Measurements from ENCODE around the gene AHCY.
"Not testable (repeated sequence)": the region's sequence is repeated elsewhere in the genome, so short reads cannot be mapped to it uniquely, and the experiment has no call there.

AHCY gene

DNA sequence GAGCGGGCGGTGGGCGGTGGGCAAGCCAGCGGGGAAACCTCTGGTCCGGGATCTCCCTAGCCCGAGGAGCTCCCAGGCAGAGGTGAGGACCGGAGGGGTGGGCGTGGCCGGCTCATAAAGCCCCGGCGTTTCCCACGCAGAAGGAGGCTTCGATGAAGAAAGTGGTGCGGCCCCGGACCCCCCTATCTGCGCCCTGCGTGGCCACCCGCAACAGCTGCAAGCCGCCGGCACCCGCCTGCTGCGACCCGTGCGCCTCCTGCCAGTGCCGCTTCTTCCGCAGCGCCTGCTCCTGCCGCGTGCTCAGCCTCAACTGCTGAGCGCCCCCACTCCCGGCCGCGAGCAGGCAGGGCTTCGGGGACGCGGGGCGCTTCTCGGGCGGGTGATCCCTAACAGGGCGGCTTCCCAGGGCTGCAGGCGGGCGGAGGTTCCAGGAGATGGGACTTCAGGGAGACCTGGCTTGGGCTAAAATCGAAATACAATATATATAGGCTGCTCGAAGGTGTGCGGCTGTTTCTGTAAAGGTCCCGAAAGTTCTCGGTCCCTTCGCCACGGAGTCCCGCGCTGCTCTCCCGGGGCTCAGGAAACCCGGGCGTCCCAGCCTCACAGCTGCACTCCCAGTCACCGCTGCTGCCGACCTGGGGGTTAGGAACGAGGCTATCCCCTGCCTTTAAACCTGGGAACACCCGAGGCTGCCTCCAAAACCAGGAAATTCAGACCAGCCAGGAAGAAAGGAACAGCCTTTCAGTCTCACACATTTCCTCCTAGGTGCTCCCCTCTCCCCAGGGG lies 34.1 kb downstream of the AHCY start:
- H3K4me3 ChIP-seq (ENCODE audit: low read depth, low read length), result no peak overlapping the region
- no peak for TF ChIP-seq CTCF (IDR thresholded peaks at IDR 0.05; ENCODE audit: borderline replicate concordance, insufficient read depth, low read depth, low read length)

DNA sequence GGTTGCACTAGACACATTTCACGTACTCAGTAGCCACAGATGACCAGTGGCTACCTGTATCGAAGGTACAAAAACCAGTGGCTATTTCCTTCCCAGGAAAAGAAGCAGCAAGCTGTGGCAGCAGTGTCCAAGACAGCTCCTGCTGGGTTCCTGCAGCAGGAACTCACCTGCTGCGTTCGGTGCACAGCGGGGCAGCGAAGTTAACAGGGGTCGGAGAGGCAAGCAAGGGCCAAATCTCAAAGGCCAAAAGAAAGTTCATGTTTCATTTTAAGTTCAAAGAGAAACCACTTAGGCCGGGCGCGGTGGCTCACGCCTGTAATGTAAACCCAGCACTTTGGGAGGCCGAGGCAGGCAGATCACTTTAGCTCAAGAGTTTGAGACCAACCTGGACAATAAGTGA lies 35.0 kb downstream of the AHCY start:
- TF ChIP-seq CTCF (IDR thresholded peaks at IDR 0.05; ENCODE audit: borderline replicate concordance, insufficient read depth, low read depth, low read length), result no peak
- H3K4me3 ChIP-seq (ENCODE audit: low read depth, low read length), result no peak overlapping the region

DNA sequence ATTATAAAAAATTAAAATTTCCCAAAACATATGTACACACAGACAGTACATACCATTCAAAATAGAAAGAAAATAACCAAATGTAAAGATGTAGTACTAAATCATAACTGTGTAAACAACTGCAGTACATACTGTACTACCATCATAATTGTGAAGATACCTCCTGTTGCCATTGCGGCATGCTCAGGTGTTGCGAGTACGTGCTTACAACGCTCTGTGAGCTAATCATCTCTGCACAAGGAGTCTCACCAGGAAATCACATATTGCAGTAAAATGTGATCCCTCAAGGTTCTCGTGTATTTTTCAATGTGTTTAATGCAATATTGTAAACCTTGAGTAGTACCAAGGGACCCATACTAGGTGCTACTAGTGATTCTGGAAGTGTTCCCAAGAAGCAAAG lies 39.0 kb downstream of the AHCY start:
- no peak for TF ChIP-seq CTCF (IDR thresholded peaks at IDR 0.05; ENCODE audit: borderline replicate concordance, insufficient read depth, low read depth, low read length)
- no peak overlapping the region for H3K4me3 ChIP-seq (ENCODE audit: low read depth, low read length)

GRCh38 chr20:34263468-34263867 lies 39.7 kb downstream of the AHCY start:
- H3K4me3 ChIP-seq (ENCODE audit: low read depth, low read length), result not testable (repeated sequence)

- H3K4me3 ChIP-seq (ENCODE audit: low read depth, low read length), result no peak overlapping the region
- TF ChIP-seq CTCF (IDR thresholded peaks at IDR 0.05; ENCODE audit: borderline replicate concordance, insufficient read depth, low read depth, low read length), result no peak
These were observed 40.5 kb downstream of the AHCY start for GRCh38 chr20:34262488-34263288.

GRCh38 chr20:34260208-34260942 lies 42.8 kb downstream of the AHCY start:
- H3K4me3 ChIP-seq (ENCODE audit: low read depth, low read length), result no peak overlapping the region
- no peak for TF ChIP-seq CTCF (IDR thresholded peaks at IDR 0.05; ENCODE audit: borderline replicate concordance, insufficient read depth, low read depth, low read length)

DNA sequence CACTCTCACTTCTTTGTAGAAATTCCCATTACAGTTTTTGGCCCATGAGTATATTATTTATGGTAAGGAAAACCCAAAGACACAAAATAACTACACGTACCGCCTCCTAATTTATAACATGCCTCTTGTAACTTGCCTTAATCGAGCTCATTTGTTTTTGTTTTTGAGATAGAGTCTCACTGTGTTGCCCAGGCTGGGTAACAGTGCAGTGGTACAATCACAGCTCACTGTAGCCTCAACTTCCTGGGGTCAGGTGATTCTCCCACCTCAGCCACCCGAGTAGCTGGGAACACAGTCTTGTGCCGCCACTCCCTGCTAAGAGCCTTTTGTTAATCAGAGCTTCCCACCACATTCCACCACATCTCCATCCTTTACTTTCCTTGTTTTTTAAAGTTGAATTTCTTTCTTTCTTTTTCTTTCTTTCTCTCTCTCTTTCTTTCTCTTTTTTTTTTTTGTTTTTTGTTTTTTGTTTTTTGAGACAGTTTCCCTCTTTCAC lies 46.5 kb downstream of the AHCY start:
- no peak for TF ChIP-seq CTCF (IDR thresholded peaks at IDR 0.05; ENCODE audit: borderline replicate concordance, insufficient read depth, low read depth, low read length)
- H3K4me3 ChIP-seq (ENCODE audit: low read depth, low read length), result no peak overlapping the region

Data from GM12875 (cell line).